Measurements from ENCODE around the gene OPCML.

DNA sequence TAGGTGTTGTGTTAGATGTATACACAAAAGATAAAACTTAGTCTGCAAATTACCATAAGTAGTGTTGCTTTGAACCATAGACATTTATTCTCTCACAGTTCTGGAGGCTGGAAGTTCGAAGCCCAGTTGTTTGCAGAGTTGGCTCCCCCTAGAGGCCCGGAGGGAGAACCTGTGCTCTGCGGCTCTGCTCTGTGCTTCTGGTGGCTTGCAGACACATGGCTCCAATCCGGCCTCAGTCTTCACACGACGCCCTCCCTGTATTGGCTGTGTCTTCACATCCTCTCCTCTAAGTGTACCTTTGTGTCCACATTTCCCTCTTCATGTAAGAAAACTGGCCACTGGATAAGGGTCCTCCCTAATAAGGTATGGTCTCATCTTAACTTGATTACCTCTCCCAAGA lies 128.4 kb downstream of the OPCML start:
- TF ChIP-seq POLR2AphosphoS5 (IDR thresholded peaks at IDR 0.05; ENCODE audit: low read depth, low read length) (no peak), SIN3A (IDR thresholded peaks at IDR 0.05; ENCODE audit: borderline replicate concordance, insufficient read depth, low read depth, low read length) (no peak)
- TF ChIP-seq, protein P1, sequence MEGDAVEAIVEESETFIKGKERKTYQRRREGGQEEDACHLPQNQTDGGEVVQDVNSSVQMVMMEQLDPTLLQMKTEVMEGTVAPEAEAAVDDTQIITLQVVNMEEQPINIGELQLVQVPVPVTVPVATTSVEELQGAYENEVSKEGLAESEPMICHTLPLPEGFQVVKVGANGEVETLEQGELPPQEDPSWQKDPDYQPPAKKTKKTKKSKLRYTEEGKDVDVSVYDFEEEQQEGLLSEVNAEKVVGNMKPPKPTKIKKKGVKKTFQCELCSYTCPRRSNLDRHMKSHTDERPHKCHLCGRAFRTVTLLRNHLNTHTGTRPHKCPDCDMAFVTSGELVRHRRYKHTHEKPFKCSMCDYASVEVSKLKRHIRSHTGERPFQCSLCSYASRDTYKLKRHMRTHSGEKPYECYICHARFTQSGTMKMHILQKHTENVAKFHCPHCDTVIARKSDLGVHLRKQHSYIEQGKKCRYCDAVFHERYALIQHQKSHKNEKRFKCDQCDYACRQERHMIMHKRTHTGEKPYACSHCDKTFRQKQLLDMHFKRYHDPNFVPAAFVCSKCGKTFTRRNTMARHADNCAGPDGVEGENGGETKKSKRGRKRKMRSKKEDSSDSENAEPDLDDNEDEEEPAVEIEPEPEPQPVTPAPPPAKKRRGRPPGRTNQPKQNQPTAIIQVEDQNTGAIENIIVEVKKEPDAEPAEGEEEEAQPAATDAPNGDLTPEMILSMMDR (IDR thresholded peaks at IDR 0.05): peak; percentile 58
- TF ChIP-seq, protein P2, sequence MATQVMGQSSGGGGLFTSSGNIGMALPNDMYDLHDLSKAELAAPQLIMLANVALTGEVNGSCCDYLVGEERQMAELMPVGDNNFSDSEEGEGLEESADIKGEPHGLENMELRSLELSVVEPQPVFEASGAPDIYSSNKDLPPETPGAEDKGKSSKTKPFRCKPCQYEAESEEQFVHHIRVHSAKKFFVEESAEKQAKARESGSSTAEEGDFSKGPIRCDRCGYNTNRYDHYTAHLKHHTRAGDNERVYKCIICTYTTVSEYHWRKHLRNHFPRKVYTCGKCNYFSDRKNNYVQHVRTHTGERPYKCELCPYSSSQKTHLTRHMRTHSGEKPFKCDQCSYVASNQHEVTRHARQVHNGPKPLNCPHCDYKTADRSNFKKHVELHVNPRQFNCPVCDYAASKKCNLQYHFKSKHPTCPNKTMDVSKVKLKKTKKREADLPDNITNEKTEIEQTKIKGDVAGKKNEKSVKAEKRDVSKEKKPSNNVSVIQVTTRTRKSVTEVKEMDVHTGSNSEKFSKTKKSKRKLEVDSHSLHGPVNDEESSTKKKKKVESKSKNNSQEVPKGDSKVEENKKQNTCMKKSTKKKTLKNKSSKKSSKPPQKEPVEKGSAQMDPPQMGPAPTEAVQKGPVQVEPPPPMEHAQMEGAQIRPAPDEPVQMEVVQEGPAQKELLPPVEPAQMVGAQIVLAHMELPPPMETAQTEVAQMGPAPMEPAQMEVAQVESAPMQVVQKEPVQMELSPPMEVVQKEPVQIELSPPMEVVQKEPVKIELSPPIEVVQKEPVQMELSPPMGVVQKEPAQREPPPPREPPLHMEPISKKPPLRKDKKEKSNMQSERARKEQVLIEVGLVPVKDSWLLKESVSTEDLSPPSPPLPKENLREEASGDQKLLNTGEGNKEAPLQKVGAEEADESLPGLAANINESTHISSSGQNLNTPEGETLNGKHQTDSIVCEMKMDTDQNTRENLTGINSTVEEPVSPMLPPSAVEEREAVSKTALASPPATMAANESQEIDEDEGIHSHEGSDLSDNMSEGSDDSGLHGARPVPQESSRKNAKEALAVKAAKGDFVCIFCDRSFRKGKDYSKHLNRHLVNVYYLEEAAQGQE (IDR thresholded peaks at IDR 0.05; ENCODE audit: insufficient read depth in 1 of 2, low read depth in 2 of 2, low read length in 1 of 2): no peak
